ENCODE data around the gene DRD1.

GRCh38 chr5:175438234-175438857, 5.6 kb downstream of the DRD1 start:
- TF ChIP-seq YY1 (IDR thresholded peaks at IDR 0.05; ENCODE audit: insufficient read depth, insufficient read length) (no peak), ZNF274 (IDR thresholded peaks at IDR 0.05; ENCODE audit: low read depth, low read length) (no peak), SUZ12 (IDR thresholded peaks at IDR 0.05; ENCODE audit: extremely low read depth, insufficient read depth, insufficient read length) (no peak)

Data from NT2/D1 (cell line).